Activated CD4-positive, alpha-beta T cell treated with anti-CD3 and anti-CD28 coated beads, Interleukin-2, amount 50 U/mL, for 48 hours (primary cell): ENCODE results near the gene NACC2.

Experiments used
- DNase-seq, 2 experiments: peaks; one replicate each; pipeline ENCODE4 v3.0.0-alpha.2; 2020

NACC2 gene

DNA sequence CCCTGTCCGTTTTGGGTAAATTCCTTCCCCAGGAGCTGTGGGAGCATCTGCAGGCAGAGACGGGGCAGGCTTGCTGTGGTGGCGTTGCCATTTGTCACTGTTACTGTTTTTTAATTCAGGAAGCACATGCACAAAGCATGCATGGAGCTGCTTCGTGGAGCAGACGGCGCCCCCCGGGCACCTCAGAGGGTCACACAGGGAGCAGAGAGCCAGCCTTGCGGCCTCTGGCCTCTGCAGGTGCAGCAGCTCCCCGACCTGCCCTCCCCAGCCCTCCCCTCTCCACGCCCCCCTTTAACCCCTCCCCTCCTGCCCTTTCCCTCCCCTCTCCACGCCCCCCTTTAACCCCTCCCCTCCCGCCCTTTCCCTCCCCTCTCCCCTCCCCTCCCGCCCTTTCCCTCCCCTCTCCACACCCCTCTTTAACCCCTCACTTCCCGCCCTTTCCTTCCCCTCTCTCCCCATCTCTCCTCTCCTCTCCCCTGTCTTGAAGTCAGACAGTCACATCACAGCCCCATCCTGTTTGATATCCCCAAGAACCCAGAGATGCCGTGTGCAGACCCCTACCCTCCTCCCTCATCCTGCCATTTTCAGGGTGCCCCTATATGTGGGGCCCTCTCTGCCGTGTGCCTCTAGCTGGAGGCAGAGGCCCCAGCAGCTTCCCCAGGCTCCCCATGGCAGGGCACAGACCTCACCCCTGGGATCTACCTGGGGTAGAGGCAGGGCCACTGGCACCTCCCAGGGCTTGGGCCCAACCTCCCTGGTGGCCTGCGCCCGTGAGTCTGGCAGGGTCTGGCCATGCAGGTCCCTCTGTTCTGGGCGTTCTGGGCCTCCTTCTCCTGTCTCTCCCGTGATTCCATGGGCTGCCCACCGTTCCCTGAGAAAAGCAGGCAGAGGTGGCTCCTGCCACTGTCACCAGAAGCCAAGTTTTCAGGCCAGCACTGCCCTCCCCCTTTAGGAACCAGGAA lies 104.3 kb downstream of the NACC2 start:
- peak; percentile 41 to 47 for DNase-seq

DNA sequence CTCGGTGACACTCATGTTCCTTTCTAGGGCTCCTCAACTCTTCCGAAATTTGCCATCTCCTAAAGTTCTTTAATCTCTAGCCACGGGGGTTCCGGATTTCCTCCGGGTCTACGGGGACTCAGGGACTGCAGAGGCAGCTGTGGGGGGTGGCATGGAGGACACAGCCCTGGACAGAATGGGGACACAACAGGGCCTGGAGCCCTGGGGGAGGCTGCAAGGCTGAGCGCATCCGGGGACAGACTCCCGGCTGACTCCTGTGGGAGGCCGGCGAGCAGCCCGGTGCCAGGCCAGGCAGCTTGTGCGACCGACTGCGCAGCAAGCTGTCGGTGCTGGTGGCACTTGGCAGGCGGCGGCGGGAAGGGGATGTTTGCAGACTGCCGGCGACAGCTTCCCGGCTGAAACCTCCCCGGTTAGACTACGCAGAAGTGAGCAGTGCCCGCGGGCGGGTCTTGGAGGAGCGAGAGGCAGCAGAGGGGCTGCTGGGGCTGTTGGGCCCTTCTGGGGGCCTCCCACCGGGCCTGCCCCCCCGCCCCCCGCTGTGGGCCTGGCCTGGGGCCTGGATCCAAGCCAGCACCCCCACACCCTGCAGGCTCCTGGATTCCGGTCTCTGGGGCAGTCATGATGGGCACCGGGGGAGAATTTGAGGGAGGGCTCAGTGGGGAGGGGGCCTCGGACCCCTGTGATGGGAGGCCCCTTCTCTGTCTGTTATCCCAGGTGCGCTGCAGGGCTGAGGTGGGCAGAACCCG lies 105.2 kb downstream of the NACC2 start:
- peak; percentile 16 to 24 for DNase-seq

DNA sequence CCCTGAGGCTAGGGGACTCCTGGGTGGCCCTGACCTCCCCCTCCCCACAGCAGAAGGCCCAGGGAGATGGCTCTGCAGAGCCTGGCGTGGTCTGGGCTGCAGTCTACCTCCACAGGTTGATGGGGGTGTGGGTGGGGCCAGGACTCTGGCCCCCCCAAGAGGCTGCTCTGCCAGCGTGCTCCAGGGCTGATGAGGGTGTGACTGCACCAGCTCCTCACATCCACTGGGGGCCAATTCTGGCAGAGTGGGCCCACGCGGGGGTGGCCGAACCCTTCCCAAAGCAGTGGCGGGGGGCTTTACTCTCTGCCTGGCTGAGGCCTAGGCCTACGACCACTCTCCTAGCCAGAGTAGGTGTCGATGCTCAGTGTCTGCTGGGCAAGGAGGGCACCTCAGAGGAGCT lies 105.9 kb downstream of the NACC2 start:
- DNase-seq: no peak

DNA sequence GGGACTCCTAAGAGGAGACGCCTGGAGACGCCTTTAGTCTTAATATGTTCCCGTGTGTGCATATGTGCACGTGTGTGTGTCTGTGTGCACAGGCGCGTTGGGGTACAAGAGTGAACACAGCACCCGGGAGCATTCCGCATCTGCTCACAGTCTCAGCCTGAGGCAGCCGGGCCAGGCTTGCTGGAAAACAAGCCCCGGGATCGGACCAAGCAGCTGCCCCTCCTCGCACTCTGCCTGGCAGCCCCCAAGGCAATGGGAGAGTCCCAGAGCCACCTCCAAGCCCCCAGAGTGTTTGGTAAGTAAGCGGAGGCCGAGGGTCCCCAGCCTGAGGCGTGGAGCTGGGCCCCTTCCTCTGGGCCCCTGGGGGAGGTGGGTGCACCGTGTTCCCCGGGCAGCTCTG lies 106.6 kb downstream of the NACC2 start:
- DNase-seq: no peak

DNA sequence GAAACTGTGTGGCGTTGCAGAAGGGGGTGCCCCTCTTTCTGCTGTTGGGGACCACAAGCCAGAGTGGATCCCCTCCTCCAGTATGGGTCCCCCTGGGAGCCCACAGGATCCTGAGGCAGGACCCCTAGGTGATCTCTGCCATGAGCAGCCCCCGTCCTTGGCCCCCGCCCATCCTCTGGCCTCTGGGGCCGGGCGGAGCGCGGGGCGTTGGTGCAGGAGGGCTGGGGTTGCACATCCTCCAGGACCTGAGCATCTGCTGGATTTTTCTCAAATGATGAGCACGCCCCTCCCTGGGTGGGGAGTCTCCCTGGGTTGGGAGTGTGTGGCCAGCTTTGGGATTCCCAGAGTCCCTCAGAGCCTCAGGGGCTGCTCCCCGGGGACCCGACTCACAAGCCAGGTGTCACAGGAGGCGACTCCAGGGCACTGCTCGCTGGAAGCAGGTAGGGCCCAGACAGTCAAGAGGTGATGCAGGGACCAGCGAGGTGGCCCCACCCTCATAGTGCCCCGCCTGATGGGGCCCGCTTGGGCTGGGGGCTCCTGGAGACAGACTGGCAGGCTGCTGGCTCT lies 107.2 kb downstream of the NACC2 start:
- DNase-seq: no peak

DNA sequence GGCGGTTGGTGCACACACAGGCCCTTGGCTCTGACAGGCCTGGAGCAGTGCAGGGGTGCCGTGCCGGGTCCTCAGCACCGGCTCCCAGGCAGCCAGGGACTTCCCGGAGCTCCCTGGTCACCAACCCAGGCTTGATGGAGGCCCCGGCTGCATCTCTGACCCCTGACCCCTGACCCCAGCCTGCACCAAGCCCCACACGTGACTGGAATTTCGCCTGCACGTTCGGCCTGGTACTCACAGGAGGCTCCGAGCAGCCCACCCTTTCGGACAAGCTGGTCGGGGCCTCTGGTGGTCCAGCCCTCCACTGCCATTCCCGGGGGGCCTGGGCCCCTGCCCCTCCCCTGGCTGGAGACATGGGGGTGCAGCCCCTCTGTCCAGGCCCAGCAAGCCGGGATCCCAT lies 108.5 kb downstream of the NACC2 start:
- no peak for DNase-seq

DNA sequence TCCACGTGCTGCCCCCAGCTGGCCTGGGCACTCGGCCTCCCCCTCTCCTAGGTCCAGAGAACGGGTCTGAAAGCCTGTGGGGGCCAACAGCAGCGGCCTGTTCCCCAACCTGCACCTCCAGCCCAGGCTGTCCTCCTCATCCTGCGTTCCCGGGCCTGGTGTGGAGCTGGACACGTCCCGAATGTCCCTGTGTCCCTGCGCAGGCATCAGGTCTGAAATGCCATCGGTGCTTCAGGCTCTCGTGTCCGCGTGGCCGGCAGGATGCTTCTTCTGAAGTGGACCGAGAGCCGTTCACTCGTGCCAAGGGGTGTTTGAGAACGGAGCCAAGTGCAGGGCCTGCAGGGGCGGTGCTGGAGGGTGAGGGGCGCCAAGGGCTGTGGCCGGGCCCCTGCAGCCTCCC lies 109.2 kb downstream of the NACC2 start:
- DNase-seq: no peak

DNA sequence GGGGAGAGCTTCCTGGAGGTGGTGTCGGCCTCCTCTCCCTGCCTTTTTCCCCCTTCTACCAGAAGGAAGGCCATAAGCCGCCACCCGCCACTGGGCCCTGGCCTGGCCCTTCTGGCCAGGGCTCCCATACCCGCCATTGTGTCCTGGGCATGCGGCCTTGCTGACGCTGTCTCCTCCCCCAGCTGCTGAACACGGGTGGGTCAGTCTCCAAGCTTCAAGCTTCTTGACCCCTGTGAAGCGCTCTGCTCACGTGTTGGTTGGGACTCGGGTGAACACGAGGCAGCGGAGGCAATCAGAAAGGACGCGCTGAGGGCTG lies 109.7 kb downstream of the NACC2 start:
- DNase-seq: no peak

DNA sequence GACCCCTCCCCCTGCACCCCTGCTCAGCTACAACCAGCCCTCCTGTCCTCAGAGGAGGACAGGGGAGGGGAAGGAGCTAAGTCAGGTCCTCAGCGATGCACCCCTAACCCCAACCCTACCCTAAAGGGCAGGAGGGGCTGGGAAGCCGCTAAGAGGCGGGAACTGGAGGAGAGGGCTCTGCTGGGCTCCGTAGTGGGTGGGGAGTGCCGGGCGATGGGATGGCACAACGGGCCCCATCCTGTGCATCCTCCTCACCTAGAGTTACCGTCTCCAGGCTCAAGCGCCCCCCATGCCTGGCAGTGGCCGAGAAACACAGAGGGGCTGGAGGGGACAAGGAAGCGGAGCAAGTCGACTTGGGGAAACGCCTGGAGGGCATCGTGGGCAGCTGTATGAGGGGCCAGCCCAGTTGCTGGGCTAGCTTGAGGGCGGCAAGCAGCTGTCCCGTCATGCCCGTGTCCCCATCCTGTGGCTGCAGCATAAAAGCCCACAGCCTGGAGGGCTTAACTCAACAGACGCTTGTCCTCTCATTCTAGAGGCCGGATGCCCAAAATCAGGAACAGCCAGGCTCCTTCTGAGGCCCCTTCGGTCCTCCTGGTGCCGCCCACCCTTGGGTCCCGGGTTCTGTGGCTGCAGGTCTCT lies 110.9 kb downstream of the NACC2 start:
- DNase-seq: no peak

DNA sequence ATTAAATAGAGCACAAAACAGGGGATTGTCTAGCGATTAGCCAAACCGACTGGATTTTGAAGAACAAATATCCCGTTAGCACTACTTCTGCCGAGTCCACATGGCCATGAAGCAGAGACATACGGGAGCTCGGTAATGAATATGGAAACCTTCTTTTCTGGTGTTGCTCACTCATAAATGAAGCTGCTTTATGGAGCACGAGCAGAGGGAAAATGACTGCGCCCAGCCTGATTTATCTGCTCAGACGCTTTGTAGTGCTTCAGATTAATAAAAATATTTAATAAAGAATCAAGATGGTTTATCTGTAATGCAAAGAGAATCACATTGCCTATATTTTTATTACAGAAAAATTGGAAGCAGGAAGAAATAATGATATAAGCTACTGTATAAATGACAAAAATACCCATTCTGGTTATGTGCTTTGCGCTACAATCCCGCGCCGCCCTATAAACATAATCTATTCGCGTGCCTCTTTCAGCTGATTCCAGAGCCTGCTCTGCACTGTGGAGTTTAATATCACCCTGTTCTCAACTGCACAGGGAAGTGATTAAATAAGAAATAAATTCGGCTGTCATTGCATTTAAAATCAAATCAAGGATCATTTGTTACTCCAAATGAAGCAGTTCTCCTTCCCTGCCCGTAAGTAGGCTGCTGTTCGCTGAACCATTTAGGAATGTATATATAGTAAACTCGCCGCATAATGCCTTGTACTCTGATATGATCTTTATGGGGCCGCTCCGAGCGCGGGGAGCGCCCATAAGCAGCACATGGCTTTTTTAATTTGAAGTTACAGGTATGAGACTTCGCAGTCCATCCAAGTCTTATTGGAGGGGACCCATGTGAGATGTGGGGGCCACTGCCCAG lies 111.6 kb downstream of the NACC2 start:
- no peak for DNase-seq

DNA sequence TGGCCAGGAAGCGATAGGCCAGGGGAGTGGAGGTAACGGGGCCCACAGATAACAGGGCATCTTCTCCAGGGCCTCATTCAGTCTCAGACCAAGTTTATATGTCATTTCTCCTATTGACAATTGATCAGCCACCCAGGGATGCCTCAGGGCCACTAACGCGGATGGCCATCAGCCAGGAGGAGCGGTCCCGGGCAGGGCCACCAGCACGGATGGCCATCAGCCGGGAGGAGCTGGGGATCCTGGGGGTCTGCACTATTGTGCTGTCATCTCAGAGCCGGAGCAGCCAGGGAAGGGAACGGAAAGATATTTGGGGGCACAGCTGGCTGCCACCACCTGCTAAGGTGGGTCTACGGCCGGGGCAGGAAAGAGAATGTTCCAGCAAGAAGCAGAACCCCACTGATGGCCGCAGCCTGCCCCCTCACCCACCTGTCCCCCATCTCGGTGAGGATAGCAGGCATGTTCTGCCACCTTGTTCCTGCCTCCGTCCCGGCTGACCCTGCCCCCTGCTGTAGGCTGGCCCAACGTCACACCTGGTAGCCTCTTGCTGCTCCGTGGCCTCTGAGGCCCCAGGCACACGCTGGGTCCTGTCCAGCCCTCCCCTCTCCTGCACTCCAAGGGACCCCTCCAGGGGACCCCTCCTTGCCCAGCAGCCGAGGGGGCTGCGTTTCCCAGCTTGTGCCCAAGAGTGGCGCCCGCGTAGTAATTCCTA lies 112.4 kb downstream of the NACC2 start:
- DNase-seq: no peak

DNA sequence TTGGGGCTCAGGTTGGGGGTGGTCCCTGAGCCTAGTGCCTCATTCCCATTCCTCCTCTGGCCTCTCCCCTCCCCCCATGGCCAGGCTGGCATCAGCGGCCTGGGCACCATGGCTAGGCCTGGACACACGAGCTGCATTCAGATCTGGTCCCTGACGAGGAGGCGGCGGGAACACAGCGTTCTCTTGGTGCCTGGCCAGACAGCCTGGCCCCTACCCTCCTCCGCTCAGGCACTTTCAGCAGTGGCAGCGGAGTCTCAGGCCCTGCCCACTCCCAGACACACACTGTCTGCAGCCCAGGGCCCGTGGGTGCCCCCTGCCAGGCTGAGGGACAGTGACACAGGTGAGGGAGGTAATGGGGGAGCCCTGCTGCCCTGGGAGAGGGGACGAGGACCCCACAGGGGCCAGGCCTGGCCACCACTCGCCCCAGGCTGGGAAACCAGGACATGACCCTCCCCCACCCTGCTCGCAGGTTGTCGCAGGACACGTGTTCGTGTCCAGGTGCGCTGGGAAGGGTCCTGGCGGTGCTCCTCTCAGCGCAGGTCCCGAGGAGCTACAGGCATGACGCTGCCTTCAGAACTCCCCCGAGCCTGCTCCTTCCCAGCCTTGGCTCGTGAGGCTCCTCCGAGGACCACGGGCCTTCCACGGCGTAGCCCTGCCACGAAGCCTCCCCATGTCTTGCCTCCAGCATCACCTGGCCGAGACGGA lies 114.0 kb downstream of the NACC2 start:
- DNase-seq: no peak

DNA sequence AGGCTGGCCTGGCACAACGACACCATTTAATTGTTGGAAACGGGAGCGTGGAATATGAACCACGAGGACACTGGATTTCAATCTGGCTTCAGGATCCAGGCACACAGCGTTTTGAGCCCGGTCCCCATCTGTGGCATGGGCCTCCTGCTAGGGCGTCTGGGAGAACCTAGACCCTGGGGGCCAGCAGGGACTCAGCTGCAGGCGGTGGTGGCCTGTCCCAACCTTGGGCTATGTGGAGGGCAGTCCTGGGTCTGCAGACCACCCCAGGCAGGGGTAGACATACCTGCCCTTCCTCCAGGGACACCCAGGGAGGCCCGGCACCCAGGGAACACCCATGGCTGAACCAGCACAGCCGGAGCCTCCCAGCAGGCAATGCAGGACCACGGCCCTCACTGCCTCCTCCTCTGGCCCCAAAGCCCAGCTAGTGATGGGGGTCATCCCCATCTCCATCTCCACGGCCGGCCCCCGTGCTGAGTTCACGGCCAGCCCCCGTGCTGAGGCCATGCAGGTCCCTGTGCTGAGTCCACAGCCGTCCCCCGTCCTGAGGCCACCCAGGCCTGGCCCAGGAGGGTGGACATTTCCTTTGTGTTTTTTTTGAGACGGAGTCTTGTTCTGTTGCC lies 115.4 kb downstream of the NACC2 start:
- DNase-seq: no peak

DNA sequence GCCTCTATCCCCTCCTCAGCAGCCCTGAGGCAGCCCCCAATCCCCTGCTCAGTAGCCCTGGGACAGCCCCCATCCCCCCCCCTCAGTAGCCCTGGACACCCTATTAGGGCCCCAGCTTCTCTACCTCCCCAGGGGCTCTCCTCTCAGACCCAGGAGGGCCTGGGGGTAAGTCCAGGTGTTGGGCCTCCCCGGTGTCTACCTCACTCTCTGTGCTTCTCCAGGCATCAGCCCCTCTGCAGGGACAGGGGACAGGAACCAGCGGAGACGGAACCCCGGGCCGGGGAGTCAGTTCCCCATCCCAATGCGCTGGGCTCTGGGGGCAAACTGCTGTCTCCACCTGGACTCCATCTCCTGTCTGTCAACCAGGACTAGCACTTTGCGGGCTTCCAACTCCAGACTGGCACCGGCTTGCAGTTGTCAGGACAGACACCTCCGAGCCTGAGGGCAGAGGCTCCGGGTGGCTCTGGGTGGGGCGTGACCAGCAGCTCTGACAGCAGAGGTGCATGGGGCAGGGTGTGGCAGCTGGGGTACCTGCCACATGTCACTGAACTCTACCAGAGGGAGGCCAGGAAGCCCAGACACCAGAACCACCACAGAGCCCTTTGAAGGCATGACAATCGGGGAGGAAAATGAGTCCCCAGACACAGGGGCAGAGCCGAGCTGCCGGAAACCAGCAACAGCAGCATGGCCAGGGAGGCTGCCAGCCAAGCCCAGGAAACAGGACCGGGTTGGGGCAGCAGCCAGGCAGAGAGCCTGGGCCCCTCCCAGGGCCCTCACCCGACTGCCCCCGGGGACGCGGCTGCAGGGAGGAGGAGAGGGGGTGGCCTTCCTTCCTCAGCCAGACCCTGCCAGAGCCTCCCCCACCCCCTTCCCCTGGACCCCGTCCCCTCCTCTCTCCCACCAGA lies 116.2 kb downstream of the NACC2 start:
- peak; percentile 22 to 25 for DNase-seq

DNA sequence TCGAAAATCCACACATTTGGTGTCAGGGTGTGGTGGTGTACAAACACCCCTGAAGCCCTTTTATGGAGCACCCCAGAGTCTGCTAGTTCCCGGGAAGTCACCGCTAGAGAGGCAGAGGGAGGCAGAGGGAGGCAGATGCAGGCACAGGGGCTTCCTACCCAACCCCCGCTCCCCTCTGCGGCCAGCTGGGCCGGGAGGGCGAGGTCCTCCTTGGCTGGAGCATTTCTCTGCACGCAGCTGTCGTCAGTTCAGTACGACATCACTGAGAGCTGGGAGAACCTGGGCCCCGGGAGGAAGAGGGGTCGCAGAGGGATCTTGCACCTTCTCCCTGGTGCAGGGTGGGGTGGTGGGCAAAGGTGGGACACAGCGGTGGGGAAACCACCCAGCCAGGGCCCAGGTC lies 118.1 kb downstream of the NACC2 start:
- DNase-seq: no peak

DNA sequence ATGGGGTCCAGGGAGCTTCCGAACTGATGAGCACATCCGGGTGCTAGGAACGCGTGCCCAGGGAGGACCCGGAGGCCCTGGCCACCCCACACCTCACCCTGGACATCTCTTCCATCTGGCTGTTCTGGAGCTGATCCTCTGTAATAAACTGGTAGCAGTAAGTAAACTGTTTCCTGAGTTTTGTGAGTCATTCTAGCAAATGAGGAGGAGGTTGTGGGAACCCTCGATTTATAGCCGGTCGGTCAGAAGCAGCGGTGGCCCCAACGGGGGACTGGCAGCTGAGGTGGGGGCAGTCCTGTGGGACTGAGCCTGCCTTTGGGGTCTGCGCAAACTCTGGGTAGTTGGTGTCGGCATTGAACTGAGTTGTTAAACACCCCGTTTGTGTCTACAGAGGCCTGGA lies 118.6 kb downstream of the NACC2 start:
- DNase-seq: no peak

DNA sequence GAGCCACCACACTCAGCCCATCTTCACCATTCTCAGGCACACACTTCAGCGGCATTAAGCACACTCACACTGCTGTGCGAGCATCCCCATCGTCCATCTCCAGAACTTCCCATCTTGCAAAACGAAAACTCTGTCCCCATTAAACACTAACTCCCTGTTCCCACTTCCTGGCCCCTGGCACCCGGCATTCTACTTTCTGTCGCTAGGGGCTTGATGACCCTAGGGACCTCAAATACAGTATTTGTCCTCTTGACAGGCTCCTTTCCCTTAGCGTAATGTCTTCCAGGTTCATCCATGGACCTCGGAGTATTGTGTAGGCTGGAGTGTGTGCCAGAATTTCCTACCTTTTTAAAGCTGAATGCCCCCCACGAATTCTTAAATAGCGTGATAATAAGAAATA lies 119.3 kb downstream of the NACC2 start:
- no peak for DNase-seq

DNA sequence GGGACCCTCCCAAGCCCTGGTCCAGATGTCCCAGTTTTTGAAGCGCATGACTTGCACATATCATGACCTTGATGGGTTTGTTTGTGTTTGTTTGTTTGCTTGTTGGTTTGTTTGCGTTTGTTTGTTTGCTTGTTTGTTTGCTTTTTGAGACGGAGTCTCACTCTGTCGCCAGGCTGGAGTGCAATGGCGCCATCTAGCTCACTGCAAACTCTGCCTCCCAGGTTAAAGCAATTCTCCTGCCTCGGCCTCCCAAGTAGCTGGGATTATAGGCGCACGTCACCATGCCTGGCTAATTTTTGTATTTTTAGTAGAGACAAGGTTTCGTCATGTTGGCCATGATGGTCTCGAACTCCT lies 120.9 kb downstream of the NACC2 start:
- DNase-seq: no peak
